PC-9 (cell line): ENCODE measurements around the gene DDI2.

Source experiments
- CTCF ChIP-seq: fragments of 200-600 bp; sonication (generic); conservative IDR thresholded peaks from 2 replicates; pipeline ENCODE4 v1.6.1; 2017; ENCODE audit warnings: mixed run types, antibody characterized with exemption, mild to moderate bottlenecking, moderate library complexity
- EZH2 ChIP-seq: fragments of 200-600 bp; sonication (generic); IDR thresholded peaks from 2 replicates; pipeline ENCODE4 v1.8.0; 2017; ENCODE audit warnings: antibody characterized with exemption, low read depth

- no peak for TF ChIP-seq CTCF
- TF ChIP-seq EZH2: no peak
These were observed 39.8 kb downstream of the DDI2 start for GRCh38 chr1:15657021-15657420.
